Measurements from ENCODE around the gene IRF2BP2. TPM values are rescaled to one million over a fixed set of nuclear protein-coding genes. Genes with fewer than 3 reads are reported as not detected.

Gene IRF2BP2
- total and polyA plus RNA-seq, 2 of the 13 experiments (the other 11 are each of a cell fraction or from before 2014, with no cell fraction given), result 140 to 147 TPM

GRCh38 chr1:234602334-234603220, 7.4 kb downstream of the IRF2BP2 start (continued):
- TF ChIP-seq AHDC1 (CRISPR knock-in tag; IDR thresholded peaks at IDR 0.05; ENCODE audit: borderline replicate concordance) (0 out of 2 replicates have a peak, but pooled peaks have one; percentile 41), KMT2B (CRISPR knock-in tag; IDR thresholded peaks at IDR 0.05) (no peak), ZBTB7A (CRISPR knock-in tag; IDR thresholded peaks at IDR 0.05) (no peak), FOXC1 (CRISPR knock-in tag; IDR thresholded peaks at IDR 0.05; ENCODE audit: borderline replicate concordance) (no peak), HDAC6 (IDR thresholded peaks at IDR 0.05; ENCODE audit: low read depth, low read length) (0 out of 2 replicates have a peak, but pooled peaks have one; percentile 13), ZNF766 (CRISPR knock-in tag; IDR thresholded peaks at IDR 0.05; ENCODE audit: borderline replicate concordance) (no peak), ZNF296 (CRISPR knock-in tag; conservative IDR thresholded peaks at IDR 0.05) (no peak), ZNF503 (CRISPR knock-in tag; IDR thresholded peaks at IDR 0.05) (no peak; the same call in 1 of the 2 replicates), ZNF761 (CRISPR knock-in tag; conservative IDR thresholded peaks at IDR 0.05) (0 out of 2 replicates have a peak, but pooled peaks have one; percentile 3), ZNF484 (CRISPR knock-in tag; IDR thresholded peaks at IDR 0.05; ENCODE audit: borderline replicate concordance, low read depth) (no peak), ATF3 (CRISPR knock-in tag; IDR thresholded peaks at IDR 0.05) (no peak), ZNF331 (CRISPR knock-in tag; IDR thresholded peaks at IDR 0.05) (peak; percentile 48; the same call in 1 of the 2 replicates), ZNF451 (CRISPR knock-in tag; IDR thresholded peaks at IDR 0.05) (no peak), AKNA (CRISPR knock-in tag; IDR thresholded peaks at IDR 0.05; ENCODE audit: borderline replicate concordance) (no peak), NFYC (CRISPR knock-in tag; IDR thresholded peaks at IDR 0.05) (no peak)

Measured in HepG2 (cell line).